HG02588 (cell line): Measurements from ENCODE around the gene CHCHD6.

Experiments
- ATAC-seq: cut with Tn5 transposase; IDR thresholded peaks from one replicate; pipeline ENCODE4 v1.9.1; 2021; ENCODE audit warnings: mild to moderate bottlenecking, moderate library complexity; ENCODE audit not compliant: unreplicated experiment

CHCHD6 gene

DNA sequence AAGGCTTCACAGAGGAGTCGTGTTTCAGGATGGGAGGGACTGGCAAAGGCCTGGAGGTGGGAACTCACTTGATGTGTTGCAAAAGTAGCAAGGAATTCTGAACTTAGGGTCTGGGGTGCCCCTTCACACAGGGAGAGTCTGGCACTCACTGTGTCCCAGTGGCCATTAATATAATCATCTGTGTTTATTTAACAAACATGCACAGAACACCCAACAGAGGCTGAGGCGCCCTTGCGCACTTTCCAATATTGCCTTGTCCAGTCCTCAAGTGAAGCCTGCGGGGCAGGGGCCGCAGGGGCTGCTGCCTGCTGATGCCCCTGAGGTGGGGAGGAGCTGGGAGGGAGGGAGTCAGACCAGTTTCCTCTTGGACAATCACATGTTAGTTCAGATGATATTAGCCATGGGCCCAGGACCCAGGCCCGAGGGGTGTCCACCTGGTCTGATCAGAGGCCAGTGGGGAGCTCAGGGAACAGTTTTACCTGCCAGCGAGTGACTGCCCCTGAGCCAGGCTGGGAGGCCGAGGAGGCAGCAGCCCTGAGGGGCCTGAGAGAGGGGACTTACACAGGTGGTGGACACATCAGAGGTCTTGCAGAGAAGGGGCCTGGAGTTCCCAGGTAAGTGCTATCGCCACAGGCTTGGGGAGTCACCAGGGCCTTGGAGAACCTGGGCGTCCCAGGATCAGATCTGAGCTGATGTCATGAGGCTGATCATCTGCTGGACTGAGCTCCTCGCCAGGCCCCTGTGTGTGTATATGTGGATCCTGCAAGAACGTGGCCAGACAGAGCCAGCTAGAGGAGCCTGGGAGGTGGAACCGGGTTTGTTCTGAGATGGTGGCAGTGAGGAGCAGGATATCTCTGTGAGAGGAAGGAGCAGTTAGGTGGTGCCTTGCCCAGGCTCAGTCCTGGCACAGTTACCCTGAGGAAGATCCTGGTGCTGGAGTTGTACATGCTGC, 35.3 kb upstream of the CHCHD6 start:
- no peak for ATAC-seq

DNA sequence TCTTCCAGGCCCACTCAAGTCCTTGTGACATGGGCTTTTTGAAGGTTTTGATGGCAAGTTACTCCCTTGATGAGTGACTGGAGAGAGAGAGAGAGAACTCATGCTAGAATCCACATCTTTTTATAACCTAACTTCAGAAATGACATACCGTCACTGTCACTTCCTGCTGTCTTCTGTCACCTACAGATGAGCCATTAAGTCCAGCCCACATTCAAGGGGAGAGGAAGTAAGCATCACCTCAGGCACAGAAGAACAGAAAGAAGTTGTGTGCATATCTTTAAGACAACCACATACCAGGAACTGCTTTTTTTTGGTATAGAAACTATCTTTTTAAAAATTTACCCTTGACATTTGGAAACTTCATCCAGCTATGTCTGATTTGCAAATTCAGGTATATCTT, 32.5 kb upstream of the CHCHD6 start:
- ATAC-seq: no peak

DNA sequence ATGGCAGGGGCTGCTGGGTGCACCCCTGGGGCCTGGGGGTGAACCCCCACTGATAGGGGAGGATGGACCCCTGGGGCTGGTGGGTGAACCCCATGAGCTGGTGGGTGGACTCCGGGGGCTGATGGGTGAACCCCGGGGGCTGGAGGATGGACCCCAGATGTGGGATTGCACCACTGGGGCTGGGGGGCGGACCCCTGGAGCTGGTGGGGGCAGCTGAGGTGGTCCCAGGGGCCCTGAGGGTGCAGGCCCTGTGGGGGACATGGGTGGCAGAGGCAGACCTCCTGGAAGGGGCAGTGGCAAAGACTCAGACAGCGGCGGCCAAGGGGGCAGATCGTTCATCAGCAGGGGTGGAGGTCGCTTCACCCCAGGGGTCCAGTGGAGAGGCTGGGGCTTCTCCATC, 31.7 kb upstream of the CHCHD6 start:
- ATAC-seq: no peak

DNA sequence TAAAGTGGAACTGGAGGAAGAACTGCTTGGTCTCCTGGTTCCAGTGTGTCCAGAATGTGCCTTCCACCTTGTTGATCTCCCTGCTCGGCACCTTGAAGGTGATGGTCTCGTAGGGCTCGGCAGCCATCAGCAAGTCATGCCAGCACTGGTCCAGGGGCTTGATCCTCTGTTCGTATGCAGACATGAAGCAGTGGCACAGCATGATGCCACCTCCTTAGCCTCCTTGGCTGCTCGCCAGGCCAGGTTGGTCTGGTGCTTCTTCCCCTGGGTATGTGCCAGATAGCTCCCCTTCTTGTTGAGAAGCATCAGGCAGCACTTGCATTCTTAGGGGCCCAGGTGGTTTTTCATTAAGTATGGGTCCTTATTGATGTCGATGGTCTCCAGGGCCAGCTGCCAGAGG, 31.3 kb upstream of the CHCHD6 start:
- no peak for ATAC-seq

DNA sequence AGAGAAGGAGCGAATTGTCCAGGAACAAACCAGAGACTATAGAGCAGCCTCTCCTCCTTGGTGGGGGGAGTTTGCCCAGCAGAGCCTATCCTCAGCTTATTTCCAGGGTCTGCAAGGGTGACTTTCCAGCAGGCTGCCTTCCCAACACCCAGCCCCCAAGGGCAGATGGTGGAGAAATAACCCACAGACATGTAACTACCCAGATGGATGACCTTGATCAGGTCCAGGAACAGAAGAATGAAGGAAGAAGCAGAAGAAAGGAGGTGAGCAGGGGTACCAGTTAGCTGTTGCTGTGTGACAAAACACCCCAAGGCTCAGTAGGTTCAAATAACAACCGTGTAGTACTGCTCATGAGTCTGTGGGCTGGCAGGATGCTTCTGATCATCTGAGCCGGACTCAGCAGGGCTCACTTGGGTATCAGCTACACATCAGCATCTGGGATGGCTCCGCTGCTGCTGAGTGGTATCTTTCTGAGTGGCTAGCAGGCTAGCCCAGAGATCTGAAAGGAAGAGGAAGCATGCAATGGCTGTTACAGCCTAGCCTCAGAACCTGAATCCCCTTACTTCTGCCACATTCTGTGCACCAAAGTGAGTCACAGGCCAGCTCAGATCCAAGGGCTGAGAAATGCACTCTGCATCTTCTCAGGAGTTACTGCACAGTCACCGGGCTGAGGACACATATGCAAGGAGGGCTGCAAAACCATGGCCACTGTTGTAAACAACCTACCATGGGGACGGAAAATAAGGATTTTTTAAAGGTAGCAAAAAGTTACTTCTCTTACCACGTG, 26.9 kb upstream of the CHCHD6 start:
- no peak for ATAC-seq

DNA sequence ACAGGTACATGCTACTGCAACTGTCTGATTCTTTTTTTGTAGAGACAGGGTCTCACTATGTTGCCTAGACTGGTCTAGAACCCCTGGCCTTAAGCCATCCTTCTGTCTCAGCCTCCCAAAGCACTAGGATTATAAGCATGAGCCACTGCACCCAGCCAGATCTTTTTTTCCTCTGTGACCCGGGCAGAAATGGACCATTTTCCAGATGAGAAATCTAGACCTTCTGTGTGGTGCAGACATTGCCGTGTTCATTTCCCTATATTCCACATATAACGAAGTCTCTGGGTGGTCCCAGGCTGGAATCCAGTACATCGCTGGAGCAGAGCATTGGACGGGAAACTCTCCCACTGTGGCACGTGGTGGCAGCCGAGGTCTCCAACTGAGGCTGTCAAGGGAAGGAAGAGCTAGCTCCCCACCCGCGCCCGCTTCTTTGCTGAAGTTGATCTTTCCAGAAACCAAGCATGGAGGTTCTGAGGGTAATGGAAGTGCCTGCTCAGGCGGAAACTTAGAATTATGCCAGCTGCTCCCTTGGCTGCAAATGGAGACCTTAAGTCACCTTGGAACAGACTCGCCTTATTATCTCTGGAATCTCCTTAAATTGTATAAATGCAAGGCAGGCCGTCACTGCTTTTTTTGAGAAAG, 26.1 kb upstream of the CHCHD6 start:
- no peak for ATAC-seq

DNA sequence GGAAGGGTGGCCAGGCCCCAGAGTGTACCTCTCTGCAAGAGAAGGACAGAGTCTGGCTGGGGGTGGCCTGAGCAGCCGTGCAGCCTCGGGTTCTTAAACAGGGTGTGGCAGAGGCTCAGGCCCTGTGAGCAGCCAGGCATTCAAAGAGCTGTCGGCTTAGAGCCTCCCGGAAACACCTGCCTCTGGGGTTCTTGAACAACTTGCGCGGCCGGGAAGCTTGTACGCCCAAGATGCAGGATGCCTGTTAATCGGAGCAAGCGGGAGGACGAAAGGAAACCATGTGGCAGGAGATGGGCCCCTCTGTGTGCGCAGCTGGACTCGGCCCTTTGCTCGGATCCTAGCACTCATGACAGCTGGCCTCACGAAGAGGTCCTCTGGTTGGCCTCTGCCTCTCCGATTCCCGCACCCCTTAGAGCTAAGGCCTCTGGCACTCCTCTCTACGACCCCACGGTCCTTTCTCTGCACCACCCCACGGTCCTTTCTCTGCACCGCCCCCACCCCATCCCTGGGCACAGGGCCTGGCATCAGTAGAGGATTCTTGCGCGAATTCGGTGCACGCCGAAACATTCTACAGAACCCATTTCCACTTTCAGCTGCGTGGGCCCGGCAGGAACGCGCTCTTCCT, 25.2 kb upstream of the CHCHD6 start:
- peak; percentile 11 for ATAC-seq

DNA sequence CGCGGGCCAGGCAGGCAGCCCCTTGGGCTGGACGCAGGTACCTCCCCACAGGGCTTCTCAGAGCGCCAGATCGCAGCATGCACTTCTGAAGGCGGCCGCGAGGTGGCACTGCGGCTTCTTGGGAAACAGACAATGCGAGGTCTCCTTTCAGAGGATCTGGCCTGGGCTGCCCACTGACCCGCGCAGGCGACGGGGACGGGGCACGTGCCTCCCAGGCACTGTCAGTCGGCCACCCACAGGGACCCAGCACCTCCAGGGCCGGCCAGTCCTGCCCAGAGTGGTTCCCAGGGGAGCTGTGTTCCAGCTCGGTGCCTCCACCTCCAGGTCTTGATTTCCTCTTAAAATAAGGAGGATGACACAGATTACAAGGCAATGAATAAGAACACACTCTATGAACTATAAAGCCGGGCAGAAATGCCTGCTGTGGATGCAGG, 24.7 kb upstream of the CHCHD6 start:
- peak; percentile 65 for ATAC-seq

DNA sequence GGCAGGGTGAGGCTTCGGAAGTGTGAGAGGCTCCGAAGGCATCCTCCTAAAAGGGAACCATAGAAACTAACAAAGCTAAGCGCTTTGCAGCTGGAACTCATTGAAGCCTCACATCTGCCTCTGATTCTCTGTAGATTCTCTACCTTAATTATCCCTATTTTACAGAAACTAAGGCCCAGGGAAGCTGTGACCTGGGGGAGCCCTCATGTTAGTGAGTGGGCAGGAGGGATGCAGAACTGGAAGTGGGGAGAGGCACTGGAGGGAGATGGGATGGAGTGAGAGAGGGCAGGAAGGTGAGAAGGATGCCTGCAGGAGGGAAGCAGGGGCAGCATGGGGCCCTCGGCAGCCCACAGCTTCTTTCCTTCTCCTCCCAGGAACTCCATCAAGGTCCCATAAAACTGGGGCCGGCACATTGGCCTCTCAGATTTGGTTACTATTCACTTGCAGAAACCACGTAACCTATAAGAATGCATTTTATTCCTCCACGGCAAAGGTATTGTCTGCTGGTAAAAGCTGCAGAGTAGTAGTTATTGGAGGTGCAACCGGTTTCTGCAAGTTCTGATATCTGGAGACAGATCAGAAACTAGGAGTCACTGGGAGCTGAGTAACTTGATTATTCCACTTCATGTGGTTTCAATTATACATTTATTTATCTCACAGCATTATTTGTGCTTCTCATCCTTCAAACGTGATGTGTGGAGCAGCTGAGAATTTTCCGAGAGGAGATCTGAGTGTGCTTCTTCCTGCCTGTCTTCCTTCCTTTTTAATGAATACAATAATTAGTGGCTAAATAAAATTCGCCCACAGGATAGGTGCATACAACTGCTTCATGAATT, 24.0 kb upstream of the CHCHD6 start:
- no peak for ATAC-seq

DNA sequence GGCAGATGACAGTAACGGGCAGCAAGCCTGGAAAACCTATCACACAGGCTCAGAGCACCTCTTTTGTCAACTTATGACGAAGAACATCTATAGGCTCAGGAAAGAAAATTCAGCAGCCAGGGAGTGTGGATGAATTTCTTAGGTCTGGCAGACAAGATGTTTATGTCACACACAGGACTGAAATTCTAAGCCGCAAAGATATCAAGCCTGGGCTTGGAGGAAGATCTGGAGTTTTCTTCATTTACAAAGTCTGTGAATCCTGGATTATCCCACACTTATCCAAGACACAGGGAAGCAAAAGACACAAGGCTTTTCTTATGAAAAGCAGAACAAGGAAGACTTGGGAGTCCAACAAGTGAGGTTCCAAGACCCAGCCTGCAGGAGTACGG, 23.4 kb upstream of the CHCHD6 start:
- ATAC-seq: no peak

DNA sequence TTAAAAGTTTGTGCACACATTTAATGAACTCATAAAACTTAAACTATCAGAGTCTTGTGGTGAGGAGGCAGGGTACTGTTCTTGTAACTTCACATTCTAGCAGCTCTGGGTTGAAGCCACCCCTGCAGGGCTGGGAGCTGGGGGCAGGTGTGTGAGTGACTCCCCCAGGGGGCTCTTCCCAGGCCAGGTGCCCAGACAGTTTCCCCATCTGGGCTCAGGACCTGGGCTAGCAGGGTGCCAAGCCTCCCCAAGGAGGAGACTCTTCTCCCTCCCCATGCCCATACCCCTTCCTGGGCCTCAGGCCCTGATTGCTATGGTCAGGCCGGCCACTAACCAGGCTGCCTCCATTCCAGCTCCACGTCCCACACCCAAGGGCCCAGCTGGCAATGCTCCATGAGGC, 22.0 kb upstream of the CHCHD6 start:
- ATAC-seq: no peak

DNA sequence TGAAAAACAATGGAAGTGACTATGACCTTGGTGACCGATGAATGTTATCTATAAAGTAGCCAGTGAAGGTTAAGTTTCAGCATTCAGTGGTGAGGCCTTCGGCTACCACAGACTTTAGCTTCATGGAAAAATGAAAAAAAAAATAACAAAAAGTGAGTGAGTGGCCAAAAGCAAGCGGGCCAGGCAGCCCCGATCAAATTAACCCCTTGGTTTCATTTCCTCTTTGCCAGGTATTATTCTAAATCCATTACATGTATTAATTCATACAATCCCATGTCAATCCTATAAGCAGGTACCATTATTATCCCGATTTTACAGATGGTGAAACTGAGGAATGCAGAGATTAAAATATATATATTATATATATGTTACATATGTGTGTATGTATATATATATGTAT, 21.0 kb upstream of the CHCHD6 start:
- ATAC-seq: no peak

DNA sequence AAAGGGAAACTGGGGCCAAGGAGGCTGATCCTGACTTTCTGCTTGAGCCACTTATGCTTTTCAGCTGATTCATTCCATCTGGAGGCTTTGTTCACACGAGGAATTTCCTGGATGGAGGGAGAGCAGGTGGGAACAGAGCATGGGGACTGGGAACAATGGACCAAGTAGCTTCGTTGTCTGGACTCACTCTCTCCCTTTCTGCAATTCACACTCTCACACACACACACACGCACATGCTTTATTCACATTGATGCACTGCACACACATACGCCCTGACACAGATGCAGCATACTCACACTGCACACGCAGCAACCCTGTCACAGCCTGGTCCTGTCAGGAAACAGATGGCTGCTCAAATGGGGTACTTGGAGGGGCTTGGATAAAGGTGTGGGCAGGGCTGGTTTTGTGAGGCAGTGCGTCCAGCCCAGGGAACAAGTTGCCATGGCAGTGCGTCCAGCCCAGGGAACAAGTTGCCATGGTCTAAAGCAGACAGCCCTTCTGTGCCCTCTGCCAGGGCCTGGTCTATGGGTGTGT, 19.8 kb upstream of the CHCHD6 start:
- ATAC-seq: no peak

DNA sequence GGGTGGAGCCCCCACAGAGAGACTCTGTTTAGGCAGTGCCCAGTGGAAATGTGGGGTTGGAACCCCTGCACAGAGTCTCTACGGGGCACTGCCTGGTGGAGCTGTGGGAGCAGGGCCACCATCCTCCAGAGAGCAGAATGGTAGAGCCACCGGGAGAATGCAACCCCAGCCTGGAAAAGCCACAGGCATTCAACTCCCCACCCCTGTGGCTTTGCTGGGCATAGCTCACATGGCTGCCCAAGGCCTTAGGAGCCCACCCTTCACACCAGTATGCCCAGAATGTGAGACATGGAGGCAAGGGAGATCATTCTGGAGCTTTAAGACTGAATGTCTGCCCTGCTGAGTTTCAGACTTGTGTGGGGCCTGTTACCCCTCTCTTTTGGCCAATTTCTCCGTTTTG, 19.0 kb upstream of the CHCHD6 start:
- ATAC-seq: no peak

DNA sequence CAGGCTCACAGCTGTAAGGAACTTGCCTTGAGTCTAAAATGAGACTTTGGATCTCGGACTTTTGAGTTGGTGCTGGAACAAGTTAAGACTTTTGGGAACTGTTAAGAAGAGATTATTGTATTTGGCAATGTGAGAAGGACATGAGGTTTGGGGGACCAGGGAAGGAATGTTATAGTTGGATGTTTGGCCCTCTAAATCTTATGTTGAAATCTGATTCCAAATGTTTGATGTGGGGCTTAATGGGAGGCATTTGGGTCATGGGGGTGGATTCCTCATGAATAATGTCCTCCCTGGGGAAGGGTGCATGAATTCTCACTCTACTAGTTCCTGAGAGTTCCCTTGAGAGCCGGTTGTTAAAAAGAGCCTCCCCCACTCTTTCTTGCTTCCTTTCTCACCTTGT, 18.5 kb upstream of the CHCHD6 start:
- ATAC-seq: no peak

DNA sequence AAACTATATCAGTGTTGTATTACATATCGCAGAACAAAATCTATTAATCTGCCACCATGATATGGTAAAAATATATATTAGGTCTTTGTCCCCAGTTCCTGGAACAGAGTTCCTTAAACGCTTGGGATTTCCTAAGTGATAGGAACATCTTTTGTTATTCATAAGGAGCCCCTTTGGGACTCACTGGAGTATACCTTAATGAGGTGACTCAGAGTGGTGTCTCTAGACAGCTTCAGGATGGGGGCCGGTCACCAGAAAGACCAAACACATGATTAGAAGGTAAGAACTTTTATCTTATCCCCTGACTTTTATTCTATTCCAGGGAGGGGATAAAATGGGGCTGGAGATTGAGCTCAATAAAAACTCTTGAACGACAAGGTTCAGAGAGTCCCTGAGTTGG, 12.3 kb upstream of the CHCHD6 start:
- ATAC-seq: no peak

DNA sequence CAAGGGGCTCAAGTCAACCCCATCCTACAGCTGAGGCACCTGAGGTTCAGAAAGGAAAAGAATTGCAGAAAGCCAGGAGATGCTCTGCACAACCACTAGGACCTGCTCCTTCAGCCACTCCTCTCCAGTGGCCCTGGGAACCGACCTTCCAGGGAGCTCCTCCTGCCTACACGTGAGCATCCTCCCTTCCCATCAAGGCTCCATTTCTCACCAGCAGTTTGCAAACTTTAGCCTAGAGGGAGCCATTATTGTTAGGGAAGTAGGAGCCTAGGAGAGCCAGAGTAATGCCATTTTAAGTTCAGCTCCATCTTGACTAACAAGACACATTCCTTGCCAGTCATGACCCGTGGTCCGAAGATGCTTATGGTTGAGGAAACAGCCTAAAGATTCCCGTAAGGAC, 11.2 kb upstream of the CHCHD6 start:
- ATAC-seq: no peak

DNA sequence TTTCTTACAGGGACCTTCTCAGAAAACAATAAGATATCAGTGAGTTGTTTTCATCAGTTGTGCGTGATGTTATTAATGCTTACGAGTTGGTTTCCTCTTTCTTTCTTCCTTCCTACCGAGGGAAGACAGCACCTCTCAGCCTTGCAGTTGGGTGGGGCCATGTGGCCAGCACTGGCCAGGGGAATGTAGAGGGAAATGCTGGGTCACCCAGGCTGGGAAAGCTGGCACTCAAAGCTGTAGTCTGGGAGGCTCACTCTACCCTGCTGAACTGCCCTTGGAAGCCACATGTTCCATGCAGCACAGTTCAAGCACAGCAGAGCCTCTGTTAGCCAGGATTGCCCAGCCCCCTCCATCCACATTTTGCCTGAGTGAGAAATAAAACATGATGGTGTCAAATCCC, 10.1 kb upstream of the CHCHD6 start:
- no peak for ATAC-seq

DNA sequence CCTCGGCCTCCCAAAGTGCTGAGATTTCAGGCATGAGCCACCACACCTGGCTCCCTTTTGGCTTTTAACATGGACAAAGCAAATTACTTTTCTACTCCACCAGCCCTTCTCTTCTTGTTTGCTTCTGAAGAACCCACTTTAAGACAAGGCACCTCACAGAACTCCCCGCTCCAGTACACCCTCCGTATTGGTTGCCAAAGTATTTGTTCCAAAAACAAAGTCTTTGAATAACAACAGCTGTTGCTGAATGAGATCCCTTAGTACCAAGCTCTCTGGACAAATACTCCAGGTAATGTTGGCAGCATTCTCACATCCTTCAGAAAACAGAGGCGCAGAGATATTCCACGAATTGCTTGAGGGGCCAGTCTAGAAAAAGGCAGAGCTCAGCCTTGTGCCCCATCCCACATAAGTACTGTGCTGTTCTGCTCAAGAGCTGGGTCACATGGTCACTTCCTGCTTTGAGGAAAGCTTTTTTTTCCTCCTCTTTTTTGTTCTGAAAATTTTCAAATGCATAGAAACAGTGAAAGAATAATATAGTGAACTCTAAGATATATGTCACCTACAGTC, 7.3 kb upstream of the CHCHD6 start:
- no peak for ATAC-seq

DNA sequence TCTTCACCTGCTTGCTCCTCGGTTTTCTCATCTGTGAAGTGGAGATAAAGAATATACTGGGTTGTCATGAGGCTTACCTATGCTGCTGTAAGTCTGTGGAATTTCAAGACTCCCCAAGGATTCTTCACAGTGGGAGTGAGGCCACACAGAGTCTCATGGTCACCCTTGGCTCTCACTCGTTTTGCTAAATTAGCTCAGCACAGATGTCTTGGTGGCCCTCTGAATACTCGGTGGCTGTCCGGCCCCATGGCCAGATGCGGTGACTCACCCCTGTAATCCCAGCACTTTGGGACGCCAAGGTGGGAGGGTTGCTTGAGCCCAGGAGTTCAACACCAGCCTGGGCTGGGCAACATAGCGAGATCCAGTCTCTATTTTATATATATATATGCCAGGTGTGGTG, 5.0 kb upstream of the CHCHD6 start:
- ATAC-seq: no peak
